ENCODE data around the gene CGB5.

DNA sequence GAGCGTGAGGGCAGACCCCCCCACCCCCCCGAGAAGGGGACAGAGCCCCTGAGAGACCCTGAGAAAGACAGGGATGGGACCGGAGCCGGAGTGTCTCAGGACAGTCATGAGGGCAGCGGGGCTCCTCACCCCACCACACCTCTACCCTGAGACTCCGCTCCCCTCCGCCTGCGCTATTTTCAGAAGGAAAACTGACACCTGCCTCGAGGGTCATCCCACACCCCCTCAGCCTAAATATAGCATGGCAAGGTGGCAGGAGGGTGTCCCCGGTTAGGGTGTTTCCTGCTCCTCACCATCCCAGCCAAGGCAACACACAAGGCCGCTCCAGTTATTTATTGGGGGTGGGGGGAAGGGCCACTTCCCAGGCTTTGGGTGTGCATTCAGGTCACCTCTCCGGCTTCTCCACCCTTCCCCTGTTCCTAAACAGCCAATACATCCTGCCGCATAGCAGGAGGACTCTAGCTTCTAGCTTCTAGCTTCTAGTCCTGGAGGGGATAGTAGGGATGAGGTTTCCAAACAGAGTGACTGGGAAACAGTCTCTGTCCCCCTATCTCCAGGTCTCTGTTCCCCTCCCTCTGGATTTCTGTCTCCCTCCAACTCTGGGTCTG, 22.4 kb downstream of the CGB5 start:
- TF ChIP-seq, protein P1, sequence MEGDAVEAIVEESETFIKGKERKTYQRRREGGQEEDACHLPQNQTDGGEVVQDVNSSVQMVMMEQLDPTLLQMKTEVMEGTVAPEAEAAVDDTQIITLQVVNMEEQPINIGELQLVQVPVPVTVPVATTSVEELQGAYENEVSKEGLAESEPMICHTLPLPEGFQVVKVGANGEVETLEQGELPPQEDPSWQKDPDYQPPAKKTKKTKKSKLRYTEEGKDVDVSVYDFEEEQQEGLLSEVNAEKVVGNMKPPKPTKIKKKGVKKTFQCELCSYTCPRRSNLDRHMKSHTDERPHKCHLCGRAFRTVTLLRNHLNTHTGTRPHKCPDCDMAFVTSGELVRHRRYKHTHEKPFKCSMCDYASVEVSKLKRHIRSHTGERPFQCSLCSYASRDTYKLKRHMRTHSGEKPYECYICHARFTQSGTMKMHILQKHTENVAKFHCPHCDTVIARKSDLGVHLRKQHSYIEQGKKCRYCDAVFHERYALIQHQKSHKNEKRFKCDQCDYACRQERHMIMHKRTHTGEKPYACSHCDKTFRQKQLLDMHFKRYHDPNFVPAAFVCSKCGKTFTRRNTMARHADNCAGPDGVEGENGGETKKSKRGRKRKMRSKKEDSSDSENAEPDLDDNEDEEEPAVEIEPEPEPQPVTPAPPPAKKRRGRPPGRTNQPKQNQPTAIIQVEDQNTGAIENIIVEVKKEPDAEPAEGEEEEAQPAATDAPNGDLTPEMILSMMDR (conservative IDR thresholded peaks at IDR 0.05; ENCODE audit: low read length), result no peak
- no peak for TF ChIP-seq EZH2phosphoT487 (IDR thresholded peaks at IDR 0.05; ENCODE audit: borderline replicate concordance)

Measured in Loucy (cell line).